Mucosa of descending colon (tissue), 3 donors: ENCODE measurements around the gene MACROD1. TPM values are rescaled to one million over a fixed set of nuclear protein-coding genes. Genes with fewer than 3 reads are reported as not detected.

ENCODE experiments used
- ATAC-seq: fragments of 200-7000 bp; cut with Tn5 transposase; one replicate; pipeline ENCODE4 v1.9.1; 2020; ENCODE audit warnings: mild to moderate bottlenecking, moderate library complexity
- DNase-seq, 3 donors: peaks; one replicate each; pipeline ENCODE4 v3.0.0-alpha.2; 2020
- H3K36me3 ChIP-seq: fragments of 200-600 bp; one replicate; pipeline ENCODE4 v1.8.0; 2021; ENCODE audit warnings: low read depth, mild to moderate bottlenecking
- H3K4me1 ChIP-seq: fragments of 200-600 bp; one replicate; pipeline ENCODE4 v1.8.0; 2021; ENCODE audit warnings: low read depth, mild to moderate bottlenecking
- H3K4me3 ChIP-seq: fragments of 200-600 bp; one replicate; pipeline ENCODE4 v1.8.0; 2021; ENCODE audit warnings: mild to moderate bottlenecking
- H3K9me3 ChIP-seq: fragments of 200-600 bp; one replicate; pipeline ENCODE4 v1.8.0; 2021; ENCODE audit warnings: mild to moderate bottlenecking
- CTCF ChIP-seq: fragments of 200-600 bp; IDR thresholded peaks from one replicate; pipeline ENCODE4 v1.8.0; 2022; ENCODE audit warnings: antibody characterized with exemption, mild to moderate bottlenecking
- intact Hi-C, 2 donors: fragments of 100-400 bp; cut with DNase I in 1 of 2; cut with micrococcal nuclease in 1 of 2; formaldehyde crosslinking; loops; one replicate each; pipeline versions ENCODE4 v1.11.0 to v1.11.1; 2022; cut with DNase I, micrococcal nuclease
- total RNA-seq, 3 donors: library from RNA; stranded (reverse); fragmentation: NEBNext Ultra II Directional in 2 of 3; extraction: Animal tissue kit (Norgen Biotek cat#: 25700) in 2 of 3; gene quantifications; one replicate each; pipeline versions ENCODE4 v1.2.1 to v1.2.4, GENCODE V29; 2021 to 2023
- donor health status: DM: no; HTN: no; CAD: no; lungs with moderate emphysema.
- donor health status: DM: no; HTN: no; CAD: no.
- donor health status: DM: no; HTN: yes; CAD: no.

MACROD1 gene
- total RNA-seq, 3 donors from 2014 or later = 26.7 to 38.7 (median 38.1) TPM

GRCh38 chr11:64036087-64037026 is 129.6 kb downstream of the MACROD1 start:
- Histone ChIP-seq H3K4me3 (no peak overlapping the region), H3K36me3 (no peaks in the 10 kb centered on the region), H3K4me1 (peaks cover 10% of the 10 kb centered on the region), H3K9me3 (no peaks in the 10 kb centered on the region)
- no peak for TF ChIP-seq CTCF
- intact Hi-C loops = no loop called here
- DNase-seq = no peak
- ATAC-seq = peak; percentile 33

- H3K4me1 ChIP-seq = peaks cover 10% of the 10 kb centered on the region
- H3K9me3 ChIP-seq = no peaks in the 10 kb centered on the region
- no peaks in the 10 kb centered on the region for H3K36me3 ChIP-seq
- intact Hi-C loops = no loop called here
- no peak within 1 kb of the TSS for H3K4me3 ChIP-seq
- no peak for DNase-seq
- no peak for ATAC-seq
- no peak for TF ChIP-seq CTCF
Measured at GRCh38 chr11:64035576-64035975, 130.3 kb downstream of the MACROD1 start, which contains the start of gene FLRT1. TSS of gene FLRT1 (plus strand) at chr11:64035931. CDS start at chr11:64116268, 80,337 bp downstream.

GRCh38 chr11:64035081-64035524 is 130.8 kb downstream of the MACROD1 start:
- no peak for DNase-seq
- Histone ChIP-seq H3K4me1 (peaks cover 10% of the 10 kb centered on the region), H3K4me3 (no peak overlapping the region), H3K36me3 (no peaks in the 10 kb centered on the region), H3K9me3 (no peaks in the 10 kb centered on the region)
- no peak for ATAC-seq
- no peak for TF ChIP-seq CTCF
- intact Hi-C loops = no loop called here

- ATAC-seq (no peak), DNase-seq (no peak)
- Histone ChIP-seq H3K36me3 (no peaks in the 10 kb centered on the region), H3K9me3 (no peaks in the 10 kb centered on the region), H3K4me3 (no peak overlapping the region), H3K4me1 (peaks cover 10% of the 10 kb centered on the region)
- intact Hi-C loops = no loop called here
- no peak for TF ChIP-seq CTCF
Measured at GRCh38 chr11:64034411-64034811, 131.5 kb downstream of the MACROD1 start.

- intact Hi-C loops = no loop called here
- no peaks in the 10 kb centered on the region for H3K36me3 ChIP-seq
- no peak for TF ChIP-seq CTCF
- DNase-seq (no peak), ATAC-seq (no peak)
- peaks cover 10% of the 10 kb centered on the region for H3K4me1 ChIP-seq
- H3K9me3 ChIP-seq = no peaks in the 10 kb centered on the region
- no peak overlapping the region for H3K4me3 ChIP-seq
Measured at GRCh38 chr11:64032050-64032449, 133.9 kb downstream of the MACROD1 start.
